Ectodermal cell (in vitro differentiated cells): ENCODE data around the gene ZDHHC14.

Experiments
- H3K27ac ChIP-seq: 2 replicates; pipeline ENCODE4 v1.7.0; 2013; ENCODE audit warnings: mild to moderate bottlenecking, low read depth, low read length; ENCODE audit not compliant: insufficient read depth, poor library complexity, severe bottlenecking
- H3K27me3 ChIP-seq: 2 replicates; pipeline ENCODE4 v1.7.0; 2013; ENCODE audit warnings: mild to moderate bottlenecking, low read length; ENCODE audit not compliant: insufficient read depth, control insufficient read depth, poor library complexity, severe bottlenecking
- H3K36me3 ChIP-seq: one replicate; pipeline ENCODE4 v1.7.0; 2013; ENCODE audit warnings: low read length; ENCODE audit not compliant: control insufficient read depth, insufficient read depth
- H3K4me1 ChIP-seq: one replicate; pipeline ENCODE4 v1.7.0; 2013; ENCODE audit warnings: low read length; ENCODE audit not compliant: control insufficient read depth, insufficient read depth
- H3K4me3 ChIP-seq: 2 replicates; pipeline ENCODE4 v1.7.0; 2013; ENCODE audit warnings: low read depth, low read length, control low read depth; ENCODE audit not compliant: insufficient read depth
- H3K9me3 ChIP-seq: 2 replicates; pipeline ENCODE4 v1.7.0; 2013; ENCODE audit warnings: mild to moderate bottlenecking, low read length, moderate library complexity; ENCODE audit not compliant: control insufficient read depth
- WGBS, 2 experiments: methylation state at CpG; one replicate each; pipeline ENCODE4 v1.1.7; 2013; ENCODE audit warnings: missing lambda C conversion rate in 2 of 2; 5-methylcytosine and 5-hydroxymethylcytosine counted together

ZDHHC14 gene

GRCh38 chr6:157424491-157425020, 43.6 kb downstream of the ZDHHC14 start:
- H3K27ac ChIP-seq: no peak overlapping the region
- no peak overlapping the region for H3K4me3 ChIP-seq
- H3K9me3 ChIP-seq: no peaks in the 10 kb centered on the region
- 84 to 85% methylated on average over 11 of the region's 11 CpGs for WGBS, 2 experiments
- no peaks in the 10 kb centered on the region for H3K27me3 ChIP-seq
- no peaks in the 10 kb centered on the region for H3K36me3 ChIP-seq
- H3K4me1 ChIP-seq: peaks cover 10% of the 10 kb centered on the region

GRCh38 chr6:157427969-157428368, 47.0 kb downstream of the ZDHHC14 start:
- no peaks in the 10 kb centered on the region for H3K36me3 ChIP-seq
- H3K9me3 ChIP-seq: no peaks in the 10 kb centered on the region
- WGBS, 2 experiments: 88 to 89% methylated on average over 4 to 7 of the region's 7 CpGs
- H3K27me3 ChIP-seq: no peaks in the 10 kb centered on the region
- H3K27ac ChIP-seq: no peak overlapping the region
- H3K4me1 ChIP-seq: peaks cover 10% of the 10 kb centered on the region
- H3K4me3 ChIP-seq: no peak overlapping the region

- no peaks in the 10 kb centered on the region for H3K27me3 ChIP-seq
- WGBS, 2 experiments: 67% methylated on average over 21 of the region's 21 CpGs
- H3K4me3 ChIP-seq: no peak overlapping the region
- H3K9me3 ChIP-seq: no peaks in the 10 kb centered on the region
- H3K27ac ChIP-seq: no peak overlapping the region
- peaks cover 10% of the 10 kb centered on the region for H3K4me1 ChIP-seq
- no peaks in the 10 kb centered on the region for H3K36me3 ChIP-seq
Measured at GRCh38 chr6:157428427-157429202, 47.6 kb downstream of the ZDHHC14 start.

- Histone ChIP-seq H3K4me3 (no peak overlapping the region), H3K27ac (no peak overlapping the region), H3K9me3 (no peaks in the 10 kb centered on the region), H3K4me1 (peaks cover 7% of the 10 kb centered on the region), H3K27me3 (no peaks in the 10 kb centered on the region), H3K36me3 (no peaks in the 10 kb centered on the region)
- WGBS, 2 experiments: 94 to 95% methylated on average over 1 of the region's 1 CpG
Measured at GRCh38 chr6:157429248-157429647, 48.3 kb downstream of the ZDHHC14 start.

GRCh38 chr6:157430834-157431233, 49.8 kb downstream of the ZDHHC14 start:
- 93 to 96% methylated on average over 3 of the region's 3 CpGs for WGBS, 2 experiments
- no peak overlapping the region for H3K27ac ChIP-seq

GRCh38 chr6:157432231-157432891, 51.4 kb downstream of the ZDHHC14 start:
- Histone ChIP-seq H3K27ac (no peak overlapping the region), H3K9me3 (no peaks in the 10 kb centered on the region), H3K36me3 (no peaks in the 10 kb centered on the region), H3K27me3 (no peaks in the 10 kb centered on the region), H3K4me3 (no peak overlapping the region), H3K4me1 (no peaks in the 10 kb centered on the region)
- WGBS, 2 experiments: 83 to 85% methylated on average over 7 of the region's 7 CpGs

More at GRCh38 chr6:157430834-157431233, 49.8 kb downstream of the ZDHHC14 start:
- Histone ChIP-seq H3K36me3 (no peaks in the 10 kb centered on the region), H3K9me3 (no peaks in the 10 kb centered on the region), H3K27me3 (no peaks in the 10 kb centered on the region), H3K4me1 (no peaks in the 10 kb centered on the region), H3K4me3 (no peak overlapping the region)

GRCh38 chr6:157432892-157433265, 51.9 kb downstream of the ZDHHC14 start:
- no peaks in the 10 kb centered on the region for H3K36me3 ChIP-seq
- no peaks in the 10 kb centered on the region for H3K9me3 ChIP-seq
- 94% methylated on average over 11 of the region's 11 CpGs for WGBS, 2 experiments
- no peak overlapping the region for H3K4me3 ChIP-seq
- H3K27ac ChIP-seq: no peak overlapping the region
- no peaks in the 10 kb centered on the region for H3K27me3 ChIP-seq
- no peaks in the 10 kb centered on the region for H3K4me1 ChIP-seq

GRCh38 chr6:157433678-157434081, 52.7 kb downstream of the ZDHHC14 start:
- no peaks in the 10 kb centered on the region for H3K27me3 ChIP-seq

GRCh38 chr6:157434349-157435033, 53.5 kb downstream of the ZDHHC14 start:
- H3K4me1 ChIP-seq: no peaks in the 10 kb centered on the region
- WGBS, 2 experiments: 92 to 93% methylated on average over 13 of the region's 13 CpGs
- no peaks in the 10 kb centered on the region for H3K36me3 ChIP-seq
- H3K27ac ChIP-seq: no peak overlapping the region
- no peak overlapping the region for H3K4me3 ChIP-seq
- H3K9me3 ChIP-seq: no peaks in the 10 kb centered on the region
- no peaks in the 10 kb centered on the region for H3K27me3 ChIP-seq

More at GRCh38 chr6:157433678-157434081, 52.7 kb downstream of the ZDHHC14 start:
- H3K36me3 ChIP-seq: no peaks in the 10 kb centered on the region
- no peaks in the 10 kb centered on the region for H3K9me3 ChIP-seq
- no peak overlapping the region for H3K27ac ChIP-seq
- H3K4me1 ChIP-seq: no peaks in the 10 kb centered on the region
- H3K4me3 ChIP-seq: no peak overlapping the region
- 87 to 91% methylated on average over 2 to 3 of the region's 3 CpGs for WGBS, 2 experiments
